Activated CD4-positive, CD25-positive, alpha-beta regulatory T cell treated with anti-CD3 and anti-CD28 coated beads, Interleukin-2, amount 50 U/mL, for 16 hours (primary cell): ENCODE data around the gene GATAD2A.
A peak's percentile ranks its signal among the peaks of the same experiment; 100 is the strongest.

ENCODE experiments used
- DNase-seq: peaks from one replicate; pipeline ENCODE4 v3.0.0-alpha.2; 2020; ENCODE audit warnings: low read depth, low spot score

Gene GATAD2A

DNA sequence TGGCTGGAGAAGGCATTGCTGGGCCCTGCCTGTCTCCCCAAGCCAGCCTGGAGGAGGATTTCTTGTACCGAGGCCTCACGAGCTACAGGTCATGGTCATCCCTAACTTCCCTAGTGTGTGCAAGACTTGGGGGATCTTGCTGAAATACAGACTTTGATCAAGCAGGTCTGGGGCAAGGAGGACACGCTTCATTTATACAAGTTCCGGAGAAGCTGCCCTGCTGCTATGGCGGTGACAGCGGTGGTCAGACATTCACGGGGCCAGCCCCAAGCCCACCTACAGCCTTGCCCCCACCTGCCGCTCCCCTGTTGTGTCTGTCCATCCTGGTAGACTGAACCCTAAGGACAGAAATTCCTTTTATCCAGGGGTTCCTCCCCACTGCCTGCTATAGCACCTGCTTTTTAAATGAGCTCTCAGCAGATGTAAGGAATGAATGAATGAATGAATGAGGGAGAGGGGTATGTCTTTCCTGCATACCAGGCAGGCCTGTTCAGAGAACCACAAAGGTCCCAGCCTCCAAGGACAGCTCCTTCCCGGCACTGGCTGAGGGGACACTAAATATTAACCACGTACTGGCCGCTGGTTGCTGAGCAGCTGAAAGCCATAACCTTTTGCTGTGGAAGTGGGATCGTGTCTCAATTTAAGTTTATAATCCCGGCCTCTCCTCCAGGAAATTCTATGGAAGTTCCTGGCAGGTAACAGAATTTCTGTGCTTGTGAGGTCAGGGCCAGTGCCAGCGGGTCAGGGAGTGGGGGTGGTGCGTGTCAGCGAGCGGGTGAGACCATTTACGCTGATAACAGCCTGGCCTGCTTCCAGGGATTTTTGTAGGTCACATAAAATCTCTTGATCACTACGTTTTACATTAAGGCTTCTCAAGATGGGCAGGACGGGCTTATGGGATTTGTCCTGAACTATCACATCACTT is 82.7 kb downstream of the GATAD2A start:
- no peak for DNase-seq

DNA sequence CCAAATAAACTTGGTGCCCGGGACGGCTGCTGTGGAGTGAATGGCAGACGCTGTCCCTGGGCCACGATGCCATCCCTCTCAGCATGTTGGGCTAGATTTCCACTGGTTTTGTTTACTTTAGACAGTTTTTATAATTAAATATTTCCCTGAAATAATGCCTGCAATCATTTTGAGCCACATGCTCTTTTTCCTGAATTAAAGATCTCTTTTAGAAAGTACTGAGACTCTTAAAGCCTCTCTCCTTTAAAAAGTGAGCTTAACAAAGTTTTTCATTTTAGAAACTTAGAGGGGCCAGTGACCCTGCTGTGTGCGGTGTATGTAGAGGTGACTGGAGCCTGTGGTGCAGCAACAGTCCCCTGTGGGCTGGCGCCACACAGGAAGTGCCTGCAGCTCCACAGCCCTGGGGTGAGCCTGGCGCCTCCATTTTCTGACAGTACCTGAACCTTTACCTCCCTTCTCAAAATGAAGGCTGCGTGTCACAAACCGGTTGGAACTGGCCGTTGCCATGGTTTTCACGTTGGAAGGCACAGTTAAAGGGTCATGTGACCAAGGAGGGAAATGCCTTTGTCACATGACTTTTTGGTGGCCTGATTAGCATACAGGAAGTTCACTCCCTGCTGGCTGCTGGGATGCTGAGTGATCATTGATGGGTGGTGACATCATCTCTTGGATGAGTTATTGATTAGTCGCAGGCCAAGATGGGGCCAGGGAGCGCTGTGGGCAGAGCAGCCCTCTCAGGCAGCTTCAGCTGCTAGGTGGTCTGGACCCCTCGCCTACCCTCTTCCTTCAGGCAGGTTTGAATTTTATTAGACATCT is 83.6 kb downstream of the GATAD2A start:
- peak; percentile 90 for DNase-seq

GRCh38 chr19:19489804-19490204 is 84.3 kb downstream of the GATAD2A start:
- no peak for DNase-seq

DNA sequence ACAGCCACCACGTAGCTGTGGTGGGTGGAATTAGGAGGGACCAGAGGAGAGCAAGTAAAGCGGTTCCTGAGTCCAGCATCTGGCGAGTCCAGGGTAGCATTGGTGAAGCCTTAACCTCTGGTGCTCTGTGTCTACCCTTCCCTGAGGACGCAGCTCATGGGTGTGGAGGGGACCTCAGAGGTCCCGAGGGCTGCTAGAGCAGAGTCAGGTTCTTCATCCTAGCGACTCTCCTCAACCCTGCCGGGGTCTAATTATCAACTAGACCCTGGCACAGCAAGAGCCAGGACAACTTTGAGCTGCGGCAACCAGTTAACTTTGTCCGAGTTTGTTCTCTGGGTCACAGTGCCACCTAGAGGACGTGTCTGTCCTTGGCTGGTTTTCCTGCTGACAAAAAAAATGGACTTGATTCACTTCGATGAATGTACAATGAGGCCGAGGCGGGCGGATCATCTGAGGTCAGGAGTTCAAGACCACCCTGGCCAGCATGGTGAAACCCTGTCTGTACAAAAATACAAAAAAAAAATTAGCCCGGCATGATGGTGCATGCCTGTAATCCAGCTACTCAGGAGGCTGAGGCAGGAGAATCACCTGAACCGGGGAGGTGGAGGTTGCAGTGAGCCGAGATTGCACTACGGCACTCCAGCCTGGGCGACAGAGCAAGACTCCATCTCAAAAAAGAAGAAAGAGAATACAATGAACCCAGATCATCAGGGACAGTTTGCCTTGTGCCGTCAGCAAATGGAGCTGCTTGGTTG is 84.9 kb downstream of the GATAD2A start:
- peak; percentile 71 for DNase-seq

GRCh38 chr19:19491321-19492025 is 86.0 kb downstream of the GATAD2A start:
- DNase-seq: no peak

GRCh38 chr19:19492026-19492610 is 86.6 kb downstream of the GATAD2A start:
- no peak for DNase-seq

GRCh38 chr19:19493841-19494546 is 88.5 kb downstream of the GATAD2A start:
- DNase-seq: no peak

- DNase-seq: no peak
Measured at GRCh38 chr19:19495614-19496603, 90.4 kb downstream of the GATAD2A start.

GRCh38 chr19:19498255-19498991 is 92.9 kb downstream of the GATAD2A start:
- no peak for DNase-seq

GRCh38 chr19:19499272-19499995 is 94.0 kb downstream of the GATAD2A start:
- DNase-seq: no peak

DNA sequence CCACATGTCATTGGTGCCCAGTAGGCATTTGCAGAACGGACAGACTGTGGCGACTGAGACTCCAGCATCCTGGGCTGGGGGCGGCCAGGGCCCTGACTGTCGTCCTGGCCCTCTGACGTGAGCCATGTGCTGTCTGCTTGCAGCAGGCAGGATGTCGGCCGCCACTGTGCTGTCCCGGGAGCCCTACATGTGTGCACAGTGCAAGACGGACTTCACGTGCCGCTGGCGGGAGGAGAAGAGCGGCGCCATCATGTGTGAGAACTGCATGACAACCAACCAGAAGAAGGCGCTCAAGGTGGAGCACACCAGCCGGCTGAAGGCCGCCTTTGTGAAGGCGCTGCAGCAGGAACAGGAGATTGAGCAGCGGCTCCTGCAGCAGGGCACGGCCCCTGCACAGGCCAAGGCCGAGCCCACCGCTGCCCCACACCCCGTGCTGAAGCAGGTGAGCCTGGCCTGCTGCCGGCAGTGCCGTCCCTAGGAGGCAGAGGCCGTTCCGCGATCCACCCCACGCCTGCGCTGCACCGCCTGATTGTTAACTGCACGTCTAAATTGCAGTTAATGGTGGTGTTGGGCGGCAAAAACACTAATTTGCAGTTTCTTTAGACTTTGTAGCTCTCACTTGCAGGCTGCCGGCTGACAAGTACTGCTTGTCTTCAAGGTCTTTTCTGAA is 95.6 kb downstream of the GATAD2A start:
- DNase-seq: no peak

DNA sequence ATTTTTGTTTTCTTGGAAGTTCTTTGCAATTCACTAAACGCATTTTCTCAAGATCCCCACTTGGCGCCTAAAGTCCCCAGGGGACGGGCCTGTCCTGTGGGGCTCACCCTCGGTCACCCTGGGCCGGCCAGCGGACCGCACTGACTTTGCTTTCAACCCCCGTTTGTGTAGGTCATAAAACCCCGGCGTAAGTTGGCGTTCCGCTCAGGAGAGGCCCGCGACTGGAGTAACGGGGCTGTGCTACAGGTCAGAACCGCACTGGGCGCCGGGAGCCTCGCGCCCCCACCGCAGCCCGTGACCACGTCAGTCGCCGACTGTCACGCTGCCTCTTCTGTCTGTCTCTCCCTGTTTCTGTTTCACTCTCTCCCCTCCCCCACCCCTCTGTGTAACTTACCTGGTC is 96.3 kb downstream of the GATAD2A start:
- no peak for DNase-seq

DNA sequence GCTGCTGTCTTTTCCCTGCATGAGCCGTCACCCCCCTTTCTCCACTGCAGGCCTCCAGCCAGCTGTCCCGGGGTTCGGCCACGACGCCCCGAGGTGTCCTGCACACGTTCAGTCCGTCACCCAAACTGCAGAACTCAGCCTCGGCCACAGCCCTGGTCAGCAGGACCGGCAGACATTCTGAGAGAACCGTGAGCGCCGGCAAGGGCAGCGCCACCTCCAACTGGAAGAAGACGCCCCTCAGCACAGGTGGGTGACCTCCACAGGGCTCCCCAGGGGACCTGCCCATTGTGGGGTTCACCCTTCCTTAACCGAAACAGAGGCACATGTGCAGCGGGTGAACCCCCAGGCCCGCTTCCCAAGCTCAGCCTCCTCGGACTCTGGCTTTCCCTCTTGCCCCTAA is 96.8 kb downstream of the GATAD2A start:
- DNase-seq: no peak

GRCh38 chr19:19502808-19503602 is 97.5 kb downstream of the GATAD2A start:
- no peak for DNase-seq

DNA sequence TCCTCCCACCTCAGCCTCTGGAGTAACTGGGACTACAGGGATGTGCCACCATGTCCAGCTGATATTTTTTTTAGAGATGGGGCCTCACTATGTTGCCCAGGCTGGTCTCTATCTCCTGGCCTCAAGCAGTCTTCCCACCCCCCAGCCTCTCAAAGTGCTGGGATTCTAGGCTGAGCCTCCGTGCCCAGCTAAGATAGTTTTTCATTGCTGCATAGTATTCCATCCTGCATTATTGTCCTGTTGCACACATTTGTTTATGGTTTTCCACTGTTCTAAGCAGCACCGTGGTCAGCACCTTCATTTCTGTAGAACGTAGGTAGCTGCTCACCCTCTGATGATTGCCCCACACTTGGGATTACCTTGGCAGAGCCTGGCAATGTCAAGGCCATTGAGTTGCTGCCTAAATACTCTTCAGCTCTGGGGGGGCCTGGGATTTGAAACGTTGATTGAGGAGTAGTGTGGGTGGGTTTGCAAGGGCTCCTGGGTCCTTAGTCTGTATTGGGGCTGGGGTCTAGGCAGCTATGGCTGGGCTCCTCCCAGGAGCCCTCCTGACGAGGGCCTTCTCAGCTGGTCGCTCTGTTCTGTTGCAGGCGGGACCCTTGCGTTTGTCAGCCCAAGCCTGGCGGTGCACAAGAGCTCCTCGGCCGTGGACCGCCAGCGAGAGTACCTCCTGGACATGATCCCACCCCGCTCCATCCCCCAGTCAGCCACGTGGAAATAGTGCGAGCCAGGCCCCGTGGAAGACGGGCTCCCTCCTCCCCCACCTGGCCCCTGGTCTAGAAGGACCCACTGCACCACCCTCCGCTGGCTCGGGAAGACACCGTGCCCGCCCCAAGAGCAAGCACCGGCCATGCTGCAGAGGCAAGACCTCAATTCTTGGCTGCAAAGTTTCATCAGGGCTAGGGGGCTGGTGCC is 99.5 kb downstream of the GATAD2A start:
- DNase-seq: no peak
